Activated CD4-positive, alpha-beta T cell treated with anti-CD3 and anti-CD28 coated beads for 4 hours (primary cell): ENCODE measurements around the gene BICC1.
"Not testable (repeated sequence)": the region's sequence is repeated elsewhere in the genome, so short reads cannot be mapped to it uniquely, and the experiment has no call there.

Experiments
- DNase-seq, 2 donors: peaks; one replicate each; pipeline ENCODE4 v3.0.0-alpha.2; 2020

Gene BICC1

DNA sequence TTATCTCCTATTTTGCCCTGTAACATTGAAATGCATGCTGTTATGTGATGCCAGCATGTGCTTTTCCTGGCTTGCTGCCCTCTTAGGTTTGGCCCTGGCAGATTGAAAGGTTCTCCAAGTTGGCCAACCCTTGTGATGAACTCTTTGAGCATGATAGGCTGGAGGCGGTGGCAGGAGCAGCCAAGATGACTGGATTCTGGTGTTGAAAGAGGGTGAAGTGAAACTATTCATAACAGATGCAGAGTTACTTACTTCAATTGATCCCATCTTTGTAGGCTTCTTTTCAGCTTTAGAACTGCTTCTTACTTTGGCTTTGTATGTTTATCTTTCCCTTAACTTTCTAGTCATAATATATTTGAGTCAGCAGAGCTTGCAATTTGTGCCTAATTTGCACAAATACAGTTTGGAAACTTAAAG lies 57.6 kb downstream of the BICC1 start:
- no peak for DNase-seq

DNA sequence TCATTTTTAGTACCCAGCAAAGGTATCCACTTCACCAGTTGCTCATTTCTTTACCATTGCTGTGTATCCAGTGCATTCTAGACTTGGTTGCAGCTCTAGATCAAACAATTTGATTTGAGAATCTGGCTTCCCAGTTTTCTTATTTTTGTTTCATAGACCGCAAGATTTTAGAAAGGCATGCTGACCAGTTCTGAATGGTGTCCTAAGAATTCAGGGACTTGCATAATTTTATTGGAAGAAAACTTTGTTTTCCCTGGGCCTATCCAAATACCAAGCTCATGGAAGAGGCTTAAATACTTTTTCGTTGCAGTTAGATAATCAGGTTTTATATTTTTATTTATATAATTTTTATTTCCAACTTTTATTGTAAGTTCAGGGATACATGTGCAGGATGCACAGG lies 58.3 kb downstream of the BICC1 start:
- DNase-seq, result no peak

DNA sequence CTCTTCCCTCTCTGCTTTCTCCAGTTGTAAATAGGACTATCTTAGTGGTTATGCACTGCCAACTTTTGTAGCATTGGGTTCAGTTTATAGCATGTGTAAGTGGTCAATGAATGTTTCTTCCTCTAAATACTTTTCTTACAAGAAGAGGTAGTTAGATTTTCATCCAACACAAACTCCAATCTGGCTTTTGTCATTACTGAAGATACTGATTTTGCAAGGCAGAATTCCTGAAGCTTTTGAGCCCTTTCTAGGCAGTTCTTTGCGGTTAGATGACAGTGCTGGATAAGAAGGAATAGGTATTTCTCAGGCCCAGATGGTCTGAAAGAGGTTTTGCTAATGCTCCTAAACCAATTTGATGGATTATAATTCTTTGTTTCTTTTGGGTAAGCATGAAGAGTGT lies 60.5 kb downstream of the BICC1 start:
- DNase-seq, result no peak

DNA sequence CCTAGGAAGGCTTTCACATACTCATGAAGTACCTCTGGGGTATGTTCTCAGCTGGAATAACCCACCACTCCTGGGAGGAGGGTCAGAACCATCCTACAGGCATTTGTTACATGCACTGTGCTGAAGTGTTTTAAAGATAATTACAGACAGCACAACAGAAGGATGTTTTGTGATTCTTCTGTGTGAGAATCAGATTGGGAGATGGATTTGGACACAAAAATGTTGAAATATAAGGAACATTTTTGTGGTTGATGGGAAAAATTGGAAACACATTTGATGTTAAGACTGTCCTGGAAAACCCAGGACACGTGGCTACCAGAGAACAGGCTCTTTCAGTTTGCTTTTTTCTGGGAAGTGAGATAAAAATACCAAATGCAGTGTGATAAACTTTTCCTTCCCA lies 61.4 kb downstream of the BICC1 start:
- no peak for DNase-seq

DNA sequence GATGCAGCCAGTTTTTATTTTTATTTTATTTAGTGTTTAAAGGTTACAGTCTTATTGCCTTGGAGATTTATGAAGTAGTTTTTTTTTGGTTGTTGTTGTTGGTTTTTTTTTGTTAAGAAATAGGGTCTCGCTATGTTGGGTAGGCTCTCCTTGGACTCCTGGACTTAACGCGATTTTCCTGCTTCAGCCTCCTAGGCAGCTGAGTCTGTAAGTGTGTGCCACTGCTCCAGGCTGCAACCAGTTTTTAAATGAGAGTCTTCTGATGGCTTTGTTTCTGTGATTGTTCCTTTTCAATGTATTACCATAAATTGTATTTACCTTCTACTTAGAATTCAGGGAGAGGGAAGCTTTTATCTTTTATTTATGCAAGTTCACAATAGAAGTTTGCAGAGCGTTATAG lies 62.8 kb downstream of the BICC1 start:
- DNase-seq, result no peak

DNA sequence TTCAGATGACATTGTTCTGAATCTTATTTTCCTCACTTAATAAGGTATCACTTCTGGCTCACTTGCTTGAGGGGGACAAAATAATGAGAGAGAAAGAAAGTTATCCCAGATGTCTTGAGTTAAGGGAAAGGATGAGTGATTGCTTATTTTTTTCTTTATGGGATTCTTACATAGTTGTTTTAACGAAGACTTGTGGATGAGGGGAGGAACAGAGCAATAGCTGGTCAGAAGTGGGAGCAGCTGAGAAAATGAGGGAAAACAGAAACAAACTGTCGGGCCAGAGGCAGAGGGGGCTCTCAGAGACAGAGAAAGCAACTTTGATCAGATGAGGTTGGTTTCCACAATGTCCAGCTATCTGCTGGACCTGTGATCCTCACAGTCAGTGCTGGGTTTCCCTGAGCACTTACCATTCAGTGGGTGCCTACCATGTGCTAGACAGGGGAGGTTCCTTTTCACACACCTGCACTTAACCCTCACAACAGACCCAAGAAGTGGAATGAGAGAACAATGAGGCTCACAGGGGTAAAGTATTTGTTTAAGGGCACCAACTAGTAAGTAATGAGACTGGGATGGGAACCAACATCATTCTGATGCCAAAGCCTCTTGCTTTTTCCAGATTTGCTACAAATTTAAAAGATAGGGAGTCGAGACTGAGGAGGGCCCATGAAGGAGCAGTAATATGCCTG lies 64.2 kb downstream of the BICC1 start:
- no peak for DNase-seq

DNA sequence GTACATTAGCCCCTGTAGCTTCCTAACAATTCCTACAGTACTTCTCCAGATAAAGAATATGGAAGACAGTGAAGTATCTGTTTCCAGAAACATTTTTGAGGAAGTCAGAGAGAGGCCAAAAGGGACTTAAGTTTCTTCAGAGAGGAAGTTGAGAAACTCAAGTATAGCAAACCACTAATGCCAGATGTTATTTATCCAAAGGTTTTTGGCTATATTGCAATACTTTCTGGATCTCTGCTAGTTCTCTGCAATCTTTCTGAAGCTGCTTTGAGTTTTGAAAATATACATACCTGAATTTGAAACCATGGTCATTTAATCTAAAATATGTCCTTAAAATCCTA lies 64.7 kb downstream of the BICC1 start:
- no peak for DNase-seq

DNA sequence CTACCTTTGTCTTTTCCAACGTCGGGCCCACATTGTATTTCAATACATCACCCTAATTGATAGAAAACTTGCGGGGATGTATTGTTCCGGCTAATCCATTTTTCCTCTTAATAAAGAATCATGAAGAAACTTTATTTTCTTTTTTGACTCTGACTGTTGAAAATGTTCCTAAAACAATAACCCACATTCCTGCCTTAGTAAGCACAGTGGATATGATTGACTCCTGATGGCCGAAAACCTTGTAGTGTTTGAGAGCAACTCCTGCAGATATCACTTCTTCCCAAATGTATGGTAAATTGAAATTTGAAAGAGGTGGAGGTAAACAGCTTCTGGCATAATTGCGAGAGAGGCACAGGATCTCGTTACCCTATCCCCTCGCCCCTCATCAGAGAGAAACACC lies 65.7 kb downstream of the BICC1 start:
- DNase-seq, result no peak

DNA sequence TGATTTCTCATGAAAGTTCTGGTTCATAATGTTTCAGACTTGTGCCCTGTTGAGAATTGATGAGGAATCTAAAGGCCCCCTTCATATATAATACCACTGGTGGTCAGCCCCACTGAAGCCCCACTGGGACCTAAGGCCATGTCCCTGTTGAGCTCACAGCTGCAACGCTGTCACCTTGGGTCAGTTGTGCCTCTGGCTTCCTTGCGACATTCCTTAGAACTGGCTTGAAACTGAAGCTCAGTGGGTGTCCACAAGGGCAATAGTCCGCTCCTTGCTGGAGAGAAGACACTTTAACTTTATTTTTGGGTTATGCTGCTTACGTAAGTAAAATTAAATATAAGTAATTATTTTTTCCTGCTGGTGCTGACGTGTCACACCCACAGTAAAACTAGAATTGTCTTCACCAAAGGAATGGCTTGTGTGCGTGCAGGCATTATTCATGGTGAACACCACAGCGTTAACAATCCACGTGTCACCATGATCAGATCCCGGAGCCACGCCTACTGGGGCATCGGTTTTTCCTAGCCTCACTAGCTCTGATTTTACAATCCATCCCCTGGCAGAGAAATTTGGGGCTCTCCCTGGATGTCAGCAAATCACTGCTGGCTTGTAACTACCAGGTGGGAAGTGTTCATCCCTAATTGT lies 66.5 kb downstream of the BICC1 start:
- DNase-seq, result no peak

DNA sequence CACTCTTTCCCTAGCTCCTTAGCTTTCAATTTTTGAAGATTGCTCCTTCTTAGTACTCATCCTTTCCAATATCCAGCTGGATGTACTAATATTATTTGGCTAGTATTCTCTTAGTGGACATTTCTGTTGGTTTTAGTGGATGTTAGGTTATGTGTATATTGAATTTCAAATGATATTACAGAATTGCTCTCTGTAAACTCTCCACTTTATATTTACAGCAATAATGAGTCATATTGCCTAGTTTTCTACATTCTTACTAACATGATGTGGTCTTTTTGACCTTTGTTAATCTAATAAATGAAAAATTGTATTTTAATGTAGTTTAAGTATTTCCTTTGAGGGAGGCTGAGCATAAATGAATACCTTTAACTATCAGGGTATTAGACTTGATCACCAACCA lies 69.4 kb downstream of the BICC1 start:
- DNase-seq, result no peak

DNA sequence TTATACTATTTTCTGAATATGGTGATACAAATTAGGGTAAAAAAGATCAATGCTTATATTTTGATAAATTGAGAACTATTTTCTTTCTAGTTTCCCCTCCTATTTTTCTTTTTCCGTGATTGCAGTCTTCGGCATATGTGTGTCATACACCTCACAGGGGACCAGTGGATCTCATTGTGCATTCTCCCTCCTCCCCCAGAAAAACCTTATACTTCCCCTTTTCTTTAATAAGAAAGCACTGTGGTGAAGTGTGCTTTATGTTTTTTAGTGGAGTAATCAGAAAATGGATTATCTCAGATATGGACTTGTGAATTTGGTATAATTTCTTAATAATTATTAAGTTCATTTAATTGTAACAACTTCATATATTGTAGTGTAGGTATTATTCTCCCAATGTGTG lies 72.8 kb downstream of the BICC1 start:
- no peak for DNase-seq

DNA sequence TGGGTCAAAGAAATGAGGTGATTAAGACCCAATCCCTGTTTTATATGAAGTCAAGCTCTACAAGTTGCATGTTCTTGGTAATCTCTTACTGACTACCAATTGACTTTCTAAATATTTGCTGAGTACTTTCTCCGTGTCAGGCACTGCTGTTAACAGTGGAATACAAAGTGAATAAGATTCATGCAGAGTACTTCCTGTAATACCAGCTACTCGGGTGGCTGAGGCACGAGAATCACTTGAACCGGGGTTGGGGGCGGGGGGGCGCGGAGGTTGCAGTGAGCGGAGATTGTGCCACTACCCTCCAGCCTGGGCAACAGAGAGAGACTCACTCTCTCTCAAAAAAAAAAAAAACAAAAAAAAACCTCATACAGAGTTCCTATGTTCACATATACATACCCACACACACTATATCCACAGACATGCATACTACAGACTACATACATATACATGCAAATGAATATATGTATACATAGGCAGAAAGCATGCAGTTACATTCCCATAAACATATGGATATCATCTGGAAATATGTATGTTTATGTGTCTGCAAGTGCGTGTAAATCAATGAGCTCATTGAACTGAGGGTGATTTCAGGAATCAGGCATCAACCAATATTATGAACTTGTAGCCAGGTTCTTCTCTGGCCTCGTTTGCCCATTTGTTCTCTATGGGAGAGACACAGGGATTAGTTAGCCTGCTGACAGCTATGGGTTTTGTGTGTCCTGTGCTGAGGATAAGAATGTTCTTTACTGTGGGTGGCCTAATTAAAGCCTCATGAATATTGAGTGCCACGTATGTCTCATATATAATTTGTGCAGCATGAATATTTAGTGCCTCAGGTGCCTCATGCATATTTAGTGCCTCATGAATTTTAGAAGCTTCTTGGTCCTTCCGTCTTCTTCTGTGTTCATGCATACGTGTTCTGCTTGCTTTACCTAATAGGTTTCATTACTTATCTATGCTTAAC lies 73.9 kb downstream of the BICC1 start:
- no peak for DNase-seq

DNA sequence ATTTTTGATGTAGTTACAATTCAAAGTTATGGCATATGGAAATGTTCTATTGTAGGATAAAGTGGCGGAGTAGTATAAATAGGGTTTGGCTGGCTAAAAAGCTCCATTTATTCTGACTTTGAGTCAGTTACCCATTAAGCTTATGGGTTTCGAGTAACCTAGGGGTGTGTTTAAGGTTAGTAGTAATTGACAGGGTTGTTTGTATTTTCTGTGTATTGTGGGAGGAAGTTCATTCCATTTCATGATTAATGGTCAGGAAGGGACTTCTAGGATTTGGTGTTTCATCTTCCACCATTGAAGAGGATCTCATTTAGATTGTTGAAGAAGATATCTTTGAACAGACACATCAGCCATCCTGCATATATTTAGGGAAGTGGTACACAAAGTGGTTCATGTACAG lies 75.0 kb downstream of the BICC1 start:
- no peak for DNase-seq

DNA sequence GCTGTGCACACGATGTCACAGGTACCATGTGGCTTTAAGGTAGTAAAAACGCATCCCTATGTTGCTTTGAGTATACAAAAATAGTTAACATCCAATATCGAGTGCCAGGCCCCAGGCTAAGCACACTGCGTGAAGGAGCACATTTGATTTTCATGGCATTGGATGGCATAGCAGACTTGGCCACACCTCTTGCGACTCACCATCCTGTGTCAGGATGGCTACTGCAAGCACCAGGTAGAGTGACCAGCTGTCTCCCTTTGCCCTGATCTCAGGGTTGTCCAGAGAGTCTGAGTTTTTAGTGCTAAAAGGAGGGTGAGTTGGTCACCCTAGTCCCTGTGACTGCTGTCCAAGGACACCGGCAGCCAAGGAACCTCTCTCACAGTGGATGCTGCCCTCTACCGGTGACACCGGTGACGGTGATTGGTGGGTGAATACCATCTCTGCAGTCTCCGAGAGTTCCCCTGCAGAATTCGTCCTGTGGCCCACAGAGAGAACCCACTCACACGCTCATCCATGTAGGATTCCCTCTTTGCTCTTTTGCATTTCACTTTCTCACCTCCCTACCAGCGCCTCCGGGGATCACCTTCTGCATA lies 76.1 kb downstream of the BICC1 start:
- DNase-seq, result no peak

DNA sequence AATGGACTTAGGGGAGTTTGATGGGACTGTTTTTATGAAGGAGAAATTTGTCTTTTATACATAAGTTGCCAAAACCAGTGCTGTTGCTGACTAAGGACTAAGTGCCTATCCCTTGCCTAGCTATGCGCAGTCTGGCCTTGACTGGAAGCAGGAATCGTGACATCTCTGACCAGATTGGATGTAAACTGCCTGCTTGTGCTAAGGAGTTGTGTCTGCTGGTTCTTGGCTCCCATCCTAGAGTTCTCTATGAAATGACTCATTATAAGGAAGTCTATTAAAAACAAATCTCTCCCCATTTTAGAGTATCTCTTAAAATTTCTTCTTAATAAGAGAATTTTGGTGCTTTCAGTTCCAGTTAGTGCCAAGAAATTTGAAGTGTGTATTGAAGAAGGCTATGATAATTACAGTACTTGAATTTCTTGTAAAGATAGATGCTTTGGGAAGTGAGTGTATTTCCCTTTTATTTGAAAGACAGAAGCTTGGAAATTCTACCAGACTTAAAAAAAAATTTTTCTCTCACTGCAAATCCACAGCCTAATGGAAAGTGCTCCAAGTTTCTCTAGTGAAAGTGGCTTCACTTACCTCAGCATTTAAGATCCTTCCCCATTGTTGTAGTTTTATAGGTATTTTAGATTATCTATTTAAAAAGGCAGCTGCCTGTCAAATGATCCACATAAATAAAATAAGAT lies 77.6 kb downstream of the BICC1 start:
- no peak for DNase-seq

DNA sequence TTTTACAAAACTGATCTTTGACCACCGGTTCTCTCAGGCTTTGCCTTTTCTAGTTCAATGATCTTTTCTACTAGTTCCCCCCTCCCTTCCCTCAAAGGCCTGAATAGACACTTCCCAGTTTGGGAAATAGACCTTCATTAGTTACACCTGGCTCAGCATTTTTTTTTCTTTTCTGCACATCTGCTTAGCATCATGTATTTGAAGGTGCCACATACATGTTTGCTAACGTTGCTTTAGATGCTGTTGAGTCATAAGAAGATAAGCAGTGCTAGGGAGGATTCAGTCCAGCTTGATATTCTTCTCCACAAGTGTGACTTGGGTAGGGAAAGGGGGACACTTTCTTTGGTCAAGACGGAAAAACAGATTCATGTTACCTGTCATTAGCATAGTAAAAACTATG lies 78.3 kb downstream of the BICC1 start:
- DNase-seq, result no peak

DNA sequence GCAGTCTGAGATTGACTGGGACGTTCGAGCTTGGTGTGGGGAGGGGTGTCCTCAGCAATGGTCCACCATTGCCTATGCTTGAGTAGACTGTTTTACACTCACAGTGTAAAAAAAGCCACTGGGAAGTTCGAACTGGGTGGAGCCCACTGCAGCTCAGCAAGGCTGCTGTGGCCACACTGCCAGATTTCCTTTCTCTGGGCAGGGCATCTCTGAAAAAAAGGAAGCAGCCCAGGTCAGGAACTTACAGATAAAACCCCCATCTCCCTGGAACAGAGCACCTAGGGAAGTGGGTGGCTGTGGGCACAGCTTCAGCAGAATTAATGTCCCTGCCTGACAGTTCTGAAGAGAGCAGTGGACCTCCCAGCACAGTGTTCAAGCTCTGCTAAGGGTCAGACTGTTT lies 80.3 kb downstream of the BICC1 start:
- no peak for DNase-seq

DNA sequence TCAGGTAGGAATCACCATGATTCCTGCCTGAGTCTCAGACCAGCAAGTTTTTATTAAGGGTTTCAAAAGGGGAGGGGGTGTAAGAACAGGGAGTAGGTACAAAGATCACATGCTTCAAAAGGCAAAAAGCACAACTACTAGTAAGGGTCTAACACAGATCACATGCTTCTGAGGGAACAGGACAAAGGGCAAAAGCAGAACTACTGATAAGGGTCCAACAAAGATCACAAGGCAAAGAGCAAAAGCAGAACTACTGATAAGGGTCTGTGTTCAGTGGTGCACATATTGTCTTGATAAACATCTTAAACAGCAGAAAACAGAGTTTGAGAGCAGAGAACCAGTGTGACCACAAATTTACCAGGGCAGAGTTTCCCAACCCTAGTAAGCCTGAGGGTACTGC lies 84.5 kb downstream of the BICC1 start:
- DNase-seq, result not testable (repeated sequence)

DNA sequence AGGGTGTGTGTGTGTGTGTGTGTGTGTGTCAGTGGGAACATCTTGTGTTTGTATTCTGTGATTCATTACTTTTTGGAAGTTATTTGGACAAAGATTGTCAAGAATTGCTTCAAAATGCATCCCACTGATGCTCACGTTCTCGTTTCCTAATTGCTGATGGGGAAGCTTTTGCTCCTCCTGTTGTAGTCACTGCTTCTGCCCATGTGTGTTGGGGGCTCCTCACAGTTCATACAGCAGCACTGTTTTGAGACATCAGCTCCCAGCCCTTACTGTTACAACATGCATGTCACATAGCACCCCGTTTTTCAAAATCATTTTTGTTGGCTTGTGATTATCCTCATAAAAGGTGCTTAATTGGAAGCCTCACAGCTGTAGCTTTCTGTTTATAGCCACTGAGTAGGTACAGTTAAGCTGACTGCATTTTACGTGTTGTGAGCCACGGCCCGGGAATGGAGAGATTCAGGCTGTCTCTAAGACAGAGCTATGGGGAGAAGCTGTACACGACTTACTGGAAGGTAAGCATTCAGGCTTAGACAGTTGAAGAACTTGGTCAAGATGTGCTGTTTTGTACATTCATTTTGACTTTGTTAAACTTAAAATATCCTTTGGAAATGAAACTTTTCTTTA lies 87.4 kb downstream of the BICC1 start:
- DNase-seq, result no peak

DNA sequence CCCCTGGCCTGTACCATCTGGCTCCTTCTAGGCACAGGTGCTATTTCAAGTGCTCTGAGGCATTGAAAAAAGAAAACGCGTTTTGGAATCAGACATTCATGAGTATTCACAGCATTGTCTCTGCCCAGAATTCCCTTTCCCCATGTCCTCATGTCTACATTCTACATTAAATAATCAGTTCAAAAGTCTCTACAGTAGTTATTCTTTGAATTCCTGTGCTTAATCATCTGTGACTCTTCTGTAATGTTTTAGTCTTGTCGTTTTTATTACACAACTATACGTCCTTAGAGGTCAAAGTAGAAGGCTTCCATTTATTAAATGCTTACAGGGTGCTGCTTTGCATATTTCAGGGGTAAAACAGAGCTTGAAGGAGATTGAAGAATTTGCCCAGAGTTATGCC lies 95.7 kb downstream of the BICC1 start:
- DNase-seq, result no peak

DNA sequence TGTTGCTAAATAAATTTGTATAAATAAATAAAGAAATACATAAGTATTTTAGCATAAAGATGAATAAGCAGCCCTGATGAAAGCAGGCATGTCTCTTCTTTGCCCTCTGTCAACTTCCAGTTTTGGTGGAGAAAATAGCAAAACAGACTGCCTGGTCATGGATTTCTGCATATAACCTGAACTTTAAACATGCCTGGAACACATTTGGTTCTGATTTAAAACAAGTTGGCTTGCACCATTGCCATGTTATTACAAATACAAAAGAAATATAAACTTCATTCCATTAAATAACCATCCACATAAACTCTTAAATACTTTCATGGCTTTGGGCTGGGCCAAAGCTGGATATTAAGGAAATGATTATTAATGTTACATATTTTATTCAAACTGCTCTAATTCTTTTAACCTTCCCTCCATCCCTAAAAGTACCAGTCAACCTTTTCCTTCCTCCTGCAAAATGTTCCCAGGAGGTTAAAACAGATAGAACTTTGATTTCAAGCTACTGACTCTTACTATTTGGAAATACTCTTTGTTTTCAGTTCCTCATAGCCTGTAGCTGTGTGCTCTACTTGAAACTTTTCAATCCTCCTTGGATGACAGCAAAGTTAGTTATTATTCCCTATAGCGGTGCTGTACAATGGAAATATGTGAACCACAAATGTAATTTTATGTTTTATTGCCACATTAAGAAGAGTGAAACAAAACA lies 96.3 kb downstream of the BICC1 start:
- no peak for DNase-seq
